Measurements from ENCODE around the gene RAVER2.
"Not testable (repeated sequence)": the region's sequence is repeated elsewhere in the genome, so short reads cannot be mapped to it uniquely, and the experiment has no call there.

The RAVER2 gene

GRCh38 chr1:64748706-64749105 lies 3.8 kb downstream of the RAVER2 start:
- FAIRE-seq, result no peak

DNA sequence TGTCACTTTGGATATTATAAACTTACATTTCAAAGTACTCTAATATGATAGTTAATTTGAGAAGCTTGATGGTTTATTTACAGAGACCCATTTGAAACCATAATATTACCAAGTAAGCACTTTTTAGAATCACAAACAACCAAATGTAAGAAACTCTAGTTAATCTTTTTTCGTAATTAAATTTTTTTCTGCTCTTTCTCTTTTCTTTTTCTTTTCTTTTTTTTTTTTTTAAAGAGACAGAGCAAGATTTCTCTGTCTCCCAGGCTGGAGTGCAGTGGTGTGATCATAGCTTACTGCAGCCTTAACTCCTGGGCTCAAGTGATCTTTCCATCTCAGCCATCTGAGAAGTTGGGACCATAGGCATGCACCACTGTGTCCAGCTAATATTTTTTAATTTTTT lies 5.2 kb downstream of the RAVER2 start:
- FAIRE-seq, result no peak

DNA sequence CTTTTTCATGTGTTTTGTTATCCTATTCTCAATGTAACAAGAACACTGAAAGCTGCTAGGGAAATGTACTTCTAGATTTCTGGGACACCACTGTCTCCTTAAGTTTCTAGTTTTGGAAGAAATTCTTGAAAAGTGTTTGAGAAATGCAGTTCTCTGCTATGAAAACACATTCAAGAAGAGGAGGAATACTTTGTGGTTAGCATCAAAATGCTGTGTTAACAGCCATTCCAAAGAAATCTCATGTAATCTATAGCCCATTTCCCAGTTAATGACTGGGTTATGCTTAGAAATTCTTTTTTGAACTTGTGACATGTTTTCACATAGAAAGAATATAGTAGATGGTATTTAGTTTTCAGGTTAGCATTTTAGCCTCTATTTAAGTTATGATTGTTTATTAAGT lies 6.0 kb downstream of the RAVER2 start:
- FAIRE-seq, result no peak

- FAIRE-seq, result no peak
Measured at GRCh38 chr1:64754173-64754572, 9.3 kb downstream of the RAVER2 start.

- FAIRE-seq, result no peak
Measured at GRCh38 chr1:64755361-64755760, 10.5 kb downstream of the RAVER2 start.

DNA sequence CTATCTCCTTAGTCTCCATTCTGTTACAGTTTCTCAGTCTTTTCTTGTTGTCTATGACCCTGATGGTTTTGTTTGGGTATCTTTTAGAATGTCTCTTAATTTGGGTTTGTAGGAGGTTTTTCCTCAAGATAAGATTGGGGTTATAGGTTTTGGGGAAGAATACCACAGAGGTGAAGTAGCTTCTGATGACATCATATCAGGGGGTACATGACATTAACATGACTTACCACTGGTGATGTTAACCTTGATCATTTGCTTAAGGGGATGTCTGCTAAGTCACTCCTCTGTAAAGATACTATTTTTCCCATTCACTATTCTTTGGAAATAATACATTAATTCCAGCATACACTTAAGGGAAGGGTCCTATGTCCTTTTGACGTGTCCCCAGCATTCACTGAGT lies 11.9 kb downstream of the RAVER2 start:
- FAIRE-seq, result no peak

- FAIRE-seq, result no peak
Measured at GRCh38 chr1:64757213-64757612, 12.3 kb downstream of the RAVER2 start.

DNA sequence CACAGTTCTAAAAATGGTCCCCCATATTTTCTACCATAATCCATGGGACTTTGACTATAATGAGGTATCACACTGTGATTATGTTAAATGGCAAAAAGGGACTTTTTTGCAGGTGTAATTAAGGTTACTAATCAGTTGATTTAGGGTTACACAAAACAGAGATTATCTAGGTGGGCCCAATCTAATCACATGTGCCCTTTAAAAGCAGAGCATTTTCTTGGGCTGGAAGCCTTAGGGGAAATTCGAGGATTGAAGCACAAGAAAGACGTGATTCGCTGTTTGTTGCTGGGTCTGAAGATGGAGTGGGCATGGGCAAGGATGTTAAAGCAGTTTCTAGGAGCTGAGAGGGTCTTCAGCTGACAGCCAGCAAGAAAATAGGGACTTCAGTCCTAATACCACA lies 13.4 kb downstream of the RAVER2 start:
- no peak for FAIRE-seq

GRCh38 chr1:64759968-64760367 lies 15.1 kb downstream of the RAVER2 start:
- no peak for FAIRE-seq

DNA sequence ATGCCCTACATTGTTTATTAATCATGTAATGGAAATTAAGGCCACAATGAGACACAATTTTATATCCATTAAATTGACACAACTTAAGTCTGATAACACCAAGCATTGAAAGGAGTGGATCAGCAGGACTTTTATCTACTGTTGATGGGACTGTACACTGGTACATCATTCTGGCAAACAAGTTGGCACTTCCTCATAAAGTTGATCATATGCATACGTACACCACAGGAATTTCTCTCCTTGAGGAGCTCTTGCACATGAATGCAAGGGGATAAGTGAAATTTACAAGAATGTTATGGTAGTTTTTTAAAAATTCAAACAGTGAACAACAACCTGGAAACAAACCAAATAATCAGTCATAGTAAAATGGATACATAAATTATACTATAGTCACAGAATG lies 20.1 kb downstream of the RAVER2 start:
- no peak for FAIRE-seq

GRCh38 chr1:64765826-64766225 lies 21.0 kb downstream of the RAVER2 start:
- FAIRE-seq, result no peak

DNA sequence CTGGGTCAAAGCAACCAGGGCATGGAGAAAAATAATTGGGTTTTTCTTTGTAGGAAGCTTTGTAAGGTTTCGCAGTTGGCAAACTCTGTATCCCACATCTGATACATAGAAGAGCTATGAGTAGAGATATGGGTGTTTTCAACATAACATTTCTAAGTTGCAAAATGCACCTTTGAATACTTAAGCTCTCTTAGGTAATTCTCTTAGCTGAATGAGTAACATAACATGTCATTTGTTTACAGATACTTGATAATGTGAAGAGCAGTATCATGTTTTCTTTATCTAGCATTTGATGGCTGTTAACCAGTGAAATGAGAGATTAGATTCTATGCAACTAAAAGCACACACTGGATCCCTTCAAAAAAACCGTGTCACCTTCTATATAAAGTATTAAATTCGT lies 21.6 kb downstream of the RAVER2 start:
- no peak for FAIRE-seq

DNA sequence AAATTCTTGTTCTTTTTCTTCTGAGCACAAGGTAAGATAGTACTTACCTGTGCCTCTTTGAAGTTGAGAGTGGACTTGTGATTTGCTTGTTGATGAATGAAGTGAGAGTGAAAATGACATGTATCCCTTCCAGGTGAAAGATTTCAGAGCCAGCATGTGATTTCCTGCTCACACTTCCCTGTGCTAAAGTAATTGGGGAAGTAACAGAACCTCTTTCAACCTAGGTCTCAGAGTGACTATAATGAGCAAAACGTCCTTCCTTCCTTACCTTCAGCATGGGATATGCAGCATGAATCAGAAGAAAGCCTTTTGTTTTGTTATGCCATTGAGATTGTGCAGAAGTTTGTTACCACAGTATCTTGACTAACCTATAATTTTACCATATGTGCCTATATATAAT lies 24.6 kb downstream of the RAVER2 start:
- no peak for FAIRE-seq

DNA sequence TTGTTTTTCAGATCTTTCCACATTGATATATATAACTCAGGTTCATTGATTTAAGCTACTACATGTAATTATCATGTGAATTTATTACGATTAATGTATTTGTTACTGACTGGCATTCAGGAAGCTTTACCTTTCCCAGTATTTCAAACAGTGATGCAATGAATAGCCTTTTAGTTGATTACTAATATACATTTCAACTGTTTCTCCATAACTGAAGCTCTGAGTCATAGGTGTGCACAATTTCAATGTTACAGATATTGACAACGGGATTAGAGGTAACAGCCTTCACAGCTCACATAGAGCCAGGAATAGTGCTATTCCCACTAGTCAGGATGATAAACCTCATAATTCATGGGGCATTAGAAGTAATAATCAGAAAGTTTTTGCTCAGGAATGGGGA lies 25.1 kb downstream of the RAVER2 start:
- no peak for FAIRE-seq

- FAIRE-seq, result not testable (repeated sequence)
Measured at GRCh38 chr1:64773306-64773705, 28.4 kb downstream of the RAVER2 start.

GRCh38 chr1:64775113-64775512 lies 30.2 kb downstream of the RAVER2 start:
- no peak for FAIRE-seq

DNA sequence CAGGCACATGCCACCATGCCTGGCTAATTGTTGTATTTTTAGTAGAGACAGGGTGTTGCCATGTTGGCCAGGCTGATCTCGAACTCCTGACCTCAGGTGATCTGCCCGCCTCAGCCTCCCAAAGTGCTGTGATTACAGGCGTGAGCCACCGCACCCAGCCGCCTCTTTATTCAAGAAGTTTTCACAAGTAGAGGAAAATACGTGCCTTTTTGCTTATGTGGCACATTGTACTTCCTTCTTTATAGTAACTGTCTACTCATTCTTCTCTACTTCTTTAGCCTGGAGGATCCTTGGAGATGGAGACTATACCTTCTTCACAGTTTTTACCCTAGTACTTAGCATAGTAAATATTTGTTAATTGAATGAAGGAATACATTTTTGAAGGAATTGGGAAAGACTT lies 37.2 kb downstream of the RAVER2 start:
- not testable (repeated sequence) for FAIRE-seq

DNA sequence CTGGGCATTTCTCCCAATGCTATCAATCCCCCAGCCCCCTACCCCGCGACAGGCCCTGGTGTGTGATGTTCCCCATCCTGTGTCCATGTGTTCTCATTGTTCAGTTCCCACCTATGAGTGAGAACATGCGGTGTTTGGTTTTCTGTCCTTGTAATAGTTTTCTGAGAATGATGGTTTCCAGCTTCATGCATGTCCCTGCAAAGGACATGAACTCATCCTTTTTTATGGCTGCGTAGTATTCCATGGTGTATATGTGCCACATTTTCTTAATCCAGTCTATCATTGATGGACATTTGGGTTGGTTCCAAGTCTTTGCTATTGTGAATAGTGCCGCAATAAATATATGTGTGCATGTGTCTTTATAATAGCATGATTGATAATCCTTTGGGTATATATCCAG lies 38.0 kb downstream of the RAVER2 start:
- FAIRE-seq, result not testable (repeated sequence)

GRCh38 chr1:64790832-64791487 lies 46.1 kb downstream of the RAVER2 start:
- FAIRE-seq, result no peak

GRCh38 chr1:64798872-64799271 lies 54.0 kb downstream of the RAVER2 start:
- FAIRE-seq, result no peak

DNA sequence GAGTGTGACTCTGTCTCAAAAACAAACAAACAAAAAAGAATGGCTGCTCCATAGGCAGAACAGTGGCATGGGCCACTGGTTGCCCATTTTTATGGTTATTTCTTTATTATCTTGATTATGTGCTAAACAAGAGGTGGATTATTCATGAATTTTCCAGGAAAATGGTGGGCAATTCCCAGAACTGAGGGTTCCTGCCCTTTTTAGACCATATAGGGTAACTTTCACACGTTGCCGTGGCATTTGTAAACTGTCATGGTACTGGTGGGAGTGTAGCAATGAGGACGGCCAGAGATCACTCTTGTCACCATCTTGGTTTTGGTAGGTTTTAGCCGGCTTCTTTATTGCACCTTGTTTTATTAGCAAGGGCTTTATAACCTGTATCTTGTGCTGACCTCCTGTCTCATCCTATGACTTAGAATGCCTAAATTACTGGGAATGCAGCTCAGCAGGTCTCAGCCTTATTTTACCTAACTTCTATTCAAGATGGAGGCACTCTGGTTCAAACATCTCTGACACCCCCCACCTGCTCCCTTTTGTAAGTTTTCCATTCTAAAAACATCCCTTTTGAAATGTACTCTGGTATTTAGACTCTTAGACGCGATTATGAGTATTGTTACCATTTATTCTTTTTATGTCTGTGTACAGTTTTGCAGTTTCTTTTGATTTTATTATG lies 57.1 kb downstream of the RAVER2 start:
- FAIRE-seq, result no peak

DNA sequence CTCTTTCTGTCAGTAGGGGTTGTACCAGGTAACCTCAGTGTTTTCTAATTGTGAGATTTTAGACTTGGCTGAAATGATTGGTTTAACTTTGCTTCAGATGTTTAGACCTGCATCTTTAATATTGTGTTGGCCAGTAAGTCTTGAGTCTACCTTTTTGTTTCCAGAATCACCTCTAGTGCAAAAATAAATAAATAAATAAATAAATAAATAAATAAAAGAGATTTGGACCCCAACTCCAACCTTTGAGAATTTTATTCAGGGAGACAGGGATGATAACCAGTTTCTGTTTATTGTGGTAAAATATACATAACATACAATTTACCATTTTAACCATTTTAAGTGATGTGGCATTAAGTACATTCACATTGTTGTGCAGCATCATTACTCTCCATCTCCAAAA lies 64.4 kb downstream of the RAVER2 start:
- no peak for FAIRE-seq

- no peak for FAIRE-seq
Measured at GRCh38 chr1:64810001-64810400, 65.1 kb downstream of the RAVER2 start.

GRCh38 chr1:64811131-64811530 lies 66.3 kb downstream of the RAVER2 start:
- FAIRE-seq, result peak; percentile 4

GRCh38 chr1:64814427-64814826 lies 69.6 kb downstream of the RAVER2 start:
- FAIRE-seq, result peak; percentile 83
